ENCODE data around the gene SYT15.
"Not testable (repeated sequence)": the region's sequence is repeated elsewhere in the genome, so short reads cannot be mapped to it uniquely, and the experiment has no call there.

GRCh38 chr10:46623899-46624654, 45.1 kb downstream of the SYT15 start:
- not testable (repeated sequence) for TF ChIP-seq CSDC2 (CRISPR knock-in tag; IDR thresholded peaks at IDR 0.05); CREB5 (CRISPR knock-in tag; IDR thresholded peaks at IDR 0.05; ENCODE audit: low read depth); ISL1 (CRISPR knock-in tag; IDR thresholded peaks at IDR 0.05); RARB (CRISPR knock-in tag; IDR thresholded peaks at IDR 0.05); PATZ1 (CRISPR knock-in tag; IDR thresholded peaks at IDR 0.05; ENCODE audit: borderline replicate concordance); GLIS3 (CRISPR knock-in tag; IDR thresholded peaks at IDR 0.05); SNAI2 (CRISPR knock-in tag; IDR thresholded peaks at IDR 0.05); PPARA (CRISPR knock-in tag; IDR thresholded peaks at IDR 0.05; ENCODE audit: borderline replicate concordance)

Measured in SK-N-SH treated with all-trans-retinoic acid at 6 μM for 48 hours (cell line).